IPS-18c (cell line): Measurements from ENCODE around the gene SLC12A2.

ENCODE experiments used
- H3K4me3 ChIP-seq: 2 replicates; pipeline ENCODE4 v1.7.0; 2013; ENCODE audit warnings: low read depth, mild to moderate bottlenecking, low read length, moderate library complexity; ENCODE audit not compliant: insufficient read depth
- H3K9me3 ChIP-seq: one replicate; pipeline ENCODE4 v1.6.1; 2013; ENCODE audit warnings: mild to moderate bottlenecking, low read length, moderate library complexity; ENCODE audit not compliant: control insufficient read depth, insufficient read depth

The SLC12A2 gene

DNA sequence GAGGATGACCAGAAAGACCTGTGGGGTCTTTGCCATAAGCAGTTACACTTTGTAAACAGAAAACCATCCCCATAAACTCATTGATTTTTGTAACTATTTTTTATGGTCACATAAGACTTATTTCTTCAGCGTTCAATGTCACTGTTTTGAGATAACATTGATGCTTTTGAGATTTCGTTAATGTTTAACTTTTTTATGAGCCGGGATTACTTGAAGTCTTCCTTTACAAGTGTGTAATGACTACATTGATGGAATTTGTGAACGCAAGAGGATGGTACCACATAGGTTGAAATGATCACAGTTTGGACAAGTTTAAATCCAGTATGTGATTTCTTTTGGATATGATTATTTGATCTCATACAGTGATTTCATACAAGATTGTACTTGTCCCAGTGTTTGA lies 1.8 kb downstream of the SLC12A2 start:
- H3K4me3 ChIP-seq, result no peak overlapping the region

DNA sequence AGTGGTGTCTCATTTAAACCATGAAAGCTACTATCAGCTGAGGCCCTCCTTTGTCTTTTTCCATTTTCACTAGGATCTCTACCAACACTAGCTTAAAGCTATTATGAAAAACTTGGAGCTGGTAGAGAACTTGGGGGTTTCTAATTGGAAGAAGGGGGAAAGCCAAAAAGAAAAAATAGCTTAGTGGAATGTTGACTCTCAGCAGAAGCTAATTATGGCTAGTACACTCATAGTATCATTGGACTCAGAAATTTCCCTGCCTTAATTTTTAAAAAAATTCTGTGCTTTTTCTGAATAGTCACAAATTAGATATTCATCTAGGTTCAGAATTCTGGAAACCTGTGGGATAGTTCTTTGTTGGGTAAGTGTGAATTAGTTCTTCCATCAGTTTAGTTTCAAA lies 8.0 kb downstream of the SLC12A2 start:
- H3K4me3 ChIP-seq, result no peak overlapping the region
- H3K9me3 ChIP-seq, result no peaks in the 10 kb centered on the region

More for the DNA sequence above, 1.8 kb downstream of the SLC12A2 start:
- H3K9me3 ChIP-seq, result no peaks in the 10 kb centered on the region

DNA sequence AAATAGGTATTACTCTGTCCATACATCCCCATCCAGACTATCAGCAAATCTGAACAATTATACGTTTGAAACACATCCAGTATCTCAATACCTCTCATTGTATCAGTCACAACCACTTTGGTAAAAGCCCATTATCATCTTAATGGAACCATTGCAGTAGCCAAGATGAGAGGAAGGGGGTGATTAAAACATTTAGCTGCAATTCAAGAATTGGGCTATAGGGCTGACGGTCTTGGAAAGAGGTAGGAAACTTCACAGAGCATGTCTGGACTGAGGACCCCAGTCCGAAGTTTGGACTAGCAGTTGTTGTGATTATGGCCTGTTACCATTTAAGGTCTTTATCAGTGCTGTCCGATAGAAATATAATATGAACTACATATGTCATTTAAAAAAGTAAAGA lies 8.6 kb downstream of the SLC12A2 start:
- Histone ChIP-seq H3K9me3 (no peaks in the 10 kb centered on the region), H3K4me3 (no peak overlapping the region)

DNA sequence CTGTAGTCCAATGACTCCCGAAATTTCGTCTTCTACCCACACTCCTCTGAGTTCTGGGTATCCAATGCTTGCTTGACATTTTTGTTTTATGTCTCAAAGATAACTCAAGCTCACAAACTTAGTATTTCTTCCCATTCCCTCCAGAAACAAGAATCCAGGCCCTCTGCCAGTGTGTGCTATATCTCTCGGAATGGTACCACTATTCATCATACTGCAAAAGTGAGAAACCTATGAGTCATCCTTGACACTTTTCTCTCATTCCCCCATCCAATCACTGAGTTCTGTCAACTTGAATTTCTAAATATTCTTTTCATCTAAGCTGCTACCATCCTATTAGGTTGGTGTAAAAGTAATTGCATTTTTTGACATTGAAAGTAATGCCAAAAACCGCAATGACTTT lies 9.8 kb downstream of the SLC12A2 start:
- H3K9me3 ChIP-seq, result no peaks in the 10 kb centered on the region
- H3K4me3 ChIP-seq, result no peak overlapping the region

DNA sequence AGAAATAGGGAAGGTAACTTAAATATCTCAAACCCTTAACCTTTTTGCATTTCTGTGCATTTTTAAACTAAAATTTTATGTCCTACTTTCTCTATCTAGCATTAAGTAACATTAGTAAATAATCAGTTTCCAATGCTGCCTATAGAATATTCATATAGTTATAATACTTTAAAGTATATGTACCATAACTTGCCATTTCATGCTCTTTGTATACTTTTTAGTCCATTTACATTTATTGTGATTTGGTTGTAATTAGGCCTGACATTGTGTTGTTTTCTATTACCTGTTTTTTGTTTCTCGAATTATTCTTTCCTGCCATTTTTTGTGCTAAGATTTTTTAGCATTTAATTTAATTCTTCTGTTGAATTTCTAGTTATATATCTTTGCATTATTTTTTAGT lies 13.7 kb downstream of the SLC12A2 start:
- Histone ChIP-seq H3K4me3 (no peak overlapping the region), H3K9me3 (no peaks in the 10 kb centered on the region)

DNA sequence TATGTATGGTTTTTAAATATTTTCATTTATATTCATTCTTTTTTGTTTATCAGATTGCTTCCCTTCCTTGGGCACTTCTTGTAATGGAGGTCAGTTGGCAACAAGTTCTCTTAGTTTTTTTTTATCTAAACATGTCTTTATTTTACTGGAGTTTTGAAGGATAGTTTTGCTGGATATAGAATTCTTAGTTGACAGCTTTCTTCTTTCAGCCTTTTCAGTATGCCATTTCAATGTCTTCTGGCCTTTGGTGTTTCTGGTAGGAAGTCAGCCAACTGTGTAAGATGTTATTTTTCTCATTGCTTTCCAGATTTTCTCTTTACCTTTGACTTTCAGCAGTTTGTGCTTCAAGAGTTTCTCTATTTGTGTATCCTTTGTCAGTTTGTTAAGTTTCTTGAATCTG lies 14.2 kb downstream of the SLC12A2 start:
- no peaks in the 10 kb centered on the region for H3K9me3 ChIP-seq
- no peak overlapping the region for H3K4me3 ChIP-seq

DNA sequence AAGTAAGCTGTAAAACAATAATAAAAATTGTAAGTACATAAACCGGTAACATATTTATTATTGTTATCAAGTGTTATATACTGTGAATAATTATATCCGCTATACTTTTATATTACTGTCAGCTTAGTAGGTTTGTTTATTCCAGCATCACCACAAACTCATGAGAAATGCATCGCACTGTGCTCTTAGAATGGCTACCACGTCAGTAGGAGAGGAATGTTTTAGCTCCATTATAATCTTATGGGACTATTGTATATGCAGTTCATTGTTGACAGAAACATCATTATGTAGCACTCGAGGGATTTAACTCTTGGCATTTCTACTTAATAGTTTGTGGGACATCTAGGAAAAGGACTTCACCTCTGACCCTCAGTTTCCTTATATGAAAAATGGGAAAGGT lies 16.4 kb downstream of the SLC12A2 start:
- H3K4me3 ChIP-seq, result no peak overlapping the region
- no peaks in the 10 kb centered on the region for H3K9me3 ChIP-seq

DNA sequence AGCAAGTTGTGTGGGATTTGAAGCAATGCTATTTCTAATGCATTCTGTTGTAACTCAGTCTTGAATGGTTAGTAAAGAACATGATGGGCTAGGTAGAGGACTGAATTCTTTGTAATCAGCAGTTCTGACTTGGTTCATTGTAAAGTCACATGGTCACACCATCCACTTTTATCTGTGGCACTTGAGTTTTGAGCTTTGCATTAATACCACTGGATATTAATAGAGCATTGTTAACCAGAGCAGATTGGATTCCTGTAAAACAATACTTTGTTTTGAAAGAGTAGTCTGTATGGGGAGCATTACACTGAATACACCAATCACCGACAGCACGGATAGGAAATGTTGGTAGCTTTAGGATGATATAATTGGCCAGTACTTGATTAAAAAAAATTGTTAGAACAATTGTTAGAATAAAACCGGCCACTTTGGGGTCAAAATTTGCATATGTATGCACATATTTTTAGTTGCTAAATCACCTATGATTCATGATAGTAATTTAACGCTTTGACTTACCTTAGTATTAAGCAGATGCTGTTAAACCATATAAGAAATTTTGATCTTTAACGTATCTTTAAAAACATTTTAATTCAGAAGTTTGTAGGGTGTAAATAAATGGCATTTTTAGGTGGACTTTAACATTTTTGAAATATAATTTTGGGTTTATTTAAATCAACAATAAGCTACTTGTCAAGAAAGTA lies 17.4 kb downstream of the SLC12A2 start:
- Histone ChIP-seq H3K9me3 (no peaks in the 10 kb centered on the region), H3K4me3 (no peak overlapping the region)

DNA sequence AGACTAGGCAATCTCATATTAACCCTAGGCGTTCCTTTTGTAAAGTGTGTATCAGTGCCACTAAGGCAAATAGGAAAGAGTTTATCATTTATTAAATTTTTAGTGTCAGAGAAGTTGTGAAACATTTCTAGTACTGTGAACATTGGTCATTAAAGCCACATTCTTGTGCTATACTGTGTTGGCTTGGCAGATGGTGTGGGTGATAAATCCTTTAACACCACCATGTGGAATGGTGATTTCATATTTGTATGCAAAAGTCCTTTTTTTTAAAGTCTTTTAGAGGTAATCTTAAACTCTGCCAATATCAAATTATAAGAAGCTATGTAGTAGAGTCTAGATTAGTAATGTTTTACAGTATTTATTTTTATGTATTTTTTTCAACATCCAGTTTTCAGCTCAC lies 18.1 kb downstream of the SLC12A2 start:
- no peak overlapping the region for H3K4me3 ChIP-seq
- no peaks in the 10 kb centered on the region for H3K9me3 ChIP-seq

DNA sequence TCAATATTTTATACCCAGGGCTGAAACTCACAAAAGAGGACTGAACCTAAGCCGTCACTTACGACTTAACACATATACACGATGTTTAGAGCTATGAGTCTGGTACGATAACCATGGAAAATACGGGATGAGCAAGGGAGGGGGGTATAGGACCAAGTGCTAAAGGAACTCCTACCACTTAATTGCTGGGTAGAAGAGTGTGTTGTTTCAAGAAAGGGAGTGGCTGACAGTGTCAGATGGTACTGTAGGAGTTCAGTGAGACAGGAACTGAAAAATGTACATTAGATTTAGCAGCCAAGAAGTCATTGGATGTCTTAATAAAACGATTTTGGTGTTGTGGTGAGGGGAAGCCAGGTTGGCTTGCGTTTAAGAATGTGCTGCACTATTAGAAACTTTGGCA lies 21.6 kb downstream of the SLC12A2 start:
- Histone ChIP-seq H3K9me3 (no peaks in the 10 kb centered on the region), H3K4me3 (no peak overlapping the region)

DNA sequence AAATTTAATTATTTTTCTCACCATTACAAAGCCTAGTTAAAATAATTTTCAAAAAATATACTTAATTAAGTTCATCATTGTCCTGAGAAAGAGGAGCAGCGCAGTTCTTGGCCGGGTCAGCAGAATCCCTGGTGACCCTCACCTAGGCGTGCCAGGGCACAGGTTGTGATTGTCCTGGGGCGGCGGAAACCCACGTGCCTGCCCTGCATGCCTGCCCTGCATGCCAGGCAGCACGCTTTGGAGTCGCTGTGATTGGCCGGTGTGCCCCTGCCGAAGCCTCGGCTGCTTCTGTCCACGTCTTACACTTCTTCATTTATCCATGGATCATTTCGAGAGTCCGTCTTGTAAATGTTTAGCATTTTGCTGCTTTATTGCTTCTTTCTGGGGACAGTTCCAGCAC lies 25.6 kb downstream of the SLC12A2 start:
- H3K4me3 ChIP-seq, result no peak overlapping the region
- H3K9me3 ChIP-seq, result no peaks in the 10 kb centered on the region

DNA sequence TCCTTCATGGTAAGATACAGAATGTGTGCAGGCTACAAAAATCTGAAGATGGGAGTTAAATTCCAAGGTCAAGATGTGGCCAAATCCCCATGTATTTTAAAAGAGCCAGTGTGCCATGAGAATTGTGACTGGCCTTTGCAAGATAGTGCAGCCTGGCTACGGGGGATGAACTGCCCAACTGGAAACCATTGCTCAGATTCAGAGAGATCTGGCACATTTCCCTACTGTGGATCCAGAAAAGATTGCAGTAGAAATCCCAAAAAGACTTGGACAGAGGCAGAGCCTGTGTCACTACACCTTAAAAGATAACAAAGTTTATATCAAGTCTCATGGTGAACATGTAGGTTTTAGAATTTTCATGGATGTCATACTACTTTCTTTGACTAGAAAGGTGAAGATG lies 26.2 kb downstream of the SLC12A2 start:
- no peaks in the 10 kb centered on the region for H3K9me3 ChIP-seq
- no peak overlapping the region for H3K4me3 ChIP-seq

DNA sequence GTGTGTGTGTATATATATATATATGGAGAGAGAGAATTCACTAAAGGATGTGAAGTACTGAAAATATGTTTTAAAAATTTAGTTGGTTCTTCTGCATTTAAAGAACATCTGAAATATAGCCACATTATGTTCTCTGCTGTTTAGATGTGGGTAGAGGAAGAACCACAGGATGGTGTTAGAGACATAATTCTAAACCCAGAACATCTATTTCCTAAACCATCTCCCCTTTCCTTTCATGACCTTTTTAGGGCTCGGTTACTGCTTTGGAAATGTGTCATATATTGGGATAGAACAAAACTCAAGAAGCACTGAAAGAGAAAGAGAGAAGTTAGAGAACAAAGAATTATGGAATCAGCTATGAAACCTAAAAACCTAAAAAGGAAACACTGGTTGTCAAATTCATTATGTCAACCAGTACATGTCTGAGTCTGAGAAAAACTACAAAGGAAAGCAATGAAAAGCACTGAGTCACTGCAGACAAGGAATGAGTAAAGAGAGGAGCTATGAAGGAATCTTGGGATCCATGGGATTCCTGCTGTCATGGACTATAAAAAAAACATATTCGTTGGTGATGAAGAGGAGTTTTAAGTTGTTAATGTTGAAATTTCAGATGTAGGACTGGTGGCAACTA lies 28.4 kb downstream of the SLC12A2 start:
- H3K9me3 ChIP-seq, result no peaks in the 10 kb centered on the region
- no peak overlapping the region for H3K4me3 ChIP-seq

DNA sequence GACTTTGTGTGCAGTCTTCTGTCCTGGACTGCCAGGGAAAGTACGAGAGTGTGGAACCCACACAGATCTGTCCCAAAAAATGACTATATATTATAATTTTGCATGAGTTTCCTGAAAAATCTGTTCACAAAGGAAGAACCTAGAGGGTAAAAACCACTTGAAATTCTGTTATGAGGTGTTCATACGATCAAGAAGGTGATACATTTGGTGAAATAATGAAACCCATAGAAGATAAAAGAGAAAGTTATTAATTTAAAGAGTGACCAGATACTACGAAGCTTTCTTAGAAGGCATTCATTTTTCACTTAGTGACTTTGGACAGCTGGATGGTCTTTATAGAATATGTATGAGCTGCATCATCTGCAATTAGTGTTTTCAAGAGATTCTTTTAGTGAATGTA lies 32.9 kb downstream of the SLC12A2 start:
- Histone ChIP-seq H3K4me3 (no peak overlapping the region), H3K9me3 (no peaks in the 10 kb centered on the region)

DNA sequence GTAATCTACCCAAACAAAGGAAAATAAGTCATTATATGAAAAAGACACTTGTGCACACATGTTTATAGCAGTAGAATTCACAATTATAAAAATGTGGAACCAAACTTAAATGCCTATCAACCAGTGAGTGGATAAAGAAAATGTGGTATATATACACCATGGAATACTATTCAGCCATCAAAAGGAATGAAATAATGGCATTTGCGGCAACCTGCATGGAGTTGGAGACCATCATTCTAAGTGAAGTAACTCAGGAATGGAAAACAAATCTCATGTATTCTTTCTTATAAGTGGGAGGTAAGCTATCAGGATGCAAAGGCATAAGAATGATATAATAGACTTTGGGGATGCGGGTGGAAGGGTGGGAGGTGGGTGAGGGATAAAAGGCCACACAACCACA lies 34.6 kb downstream of the SLC12A2 start:
- Histone ChIP-seq H3K4me3 (no peak overlapping the region), H3K9me3 (no peaks in the 10 kb centered on the region)

DNA sequence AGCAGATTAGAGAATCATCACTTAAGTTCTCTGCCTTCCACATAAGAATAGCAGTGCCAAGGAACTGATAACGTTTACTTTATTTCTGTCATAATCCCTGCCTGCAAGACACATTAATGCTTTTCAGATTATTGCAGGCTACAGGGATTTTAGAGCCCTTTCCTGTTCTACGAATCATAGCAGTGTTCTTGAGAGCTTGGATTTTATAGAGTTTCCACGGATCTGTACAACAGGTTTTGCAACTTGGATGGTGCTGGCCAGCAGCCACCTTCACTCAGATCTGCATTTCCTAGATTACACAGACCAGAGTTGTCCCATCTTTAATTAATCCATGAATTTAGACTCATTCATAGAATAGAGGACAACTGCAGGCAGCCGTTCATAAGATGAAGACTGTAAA lies 38.1 kb downstream of the SLC12A2 start:
- Histone ChIP-seq H3K4me3 (no peak overlapping the region), H3K9me3 (no peaks in the 10 kb centered on the region)

DNA sequence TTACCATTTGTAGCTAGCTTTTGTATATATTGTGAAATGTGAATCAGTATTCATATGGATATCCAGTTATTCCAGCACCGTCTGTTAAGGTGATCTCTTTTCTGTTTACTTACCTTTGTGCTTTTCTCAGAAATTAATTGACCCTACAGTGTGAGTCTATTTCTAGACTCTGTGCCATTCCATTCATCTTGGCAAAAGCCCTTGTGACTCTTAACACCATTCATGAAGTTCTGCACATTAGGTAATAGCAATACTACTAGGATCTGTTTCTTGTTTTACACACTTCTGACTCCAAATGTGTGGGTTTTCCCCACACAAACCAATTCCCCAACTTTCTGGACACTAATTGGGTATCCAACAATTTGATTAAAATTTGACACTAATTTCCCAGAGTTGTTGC lies 40.4 kb downstream of the SLC12A2 start:
- H3K9me3 ChIP-seq, result no peaks in the 10 kb centered on the region
- no peak overlapping the region for H3K4me3 ChIP-seq

DNA sequence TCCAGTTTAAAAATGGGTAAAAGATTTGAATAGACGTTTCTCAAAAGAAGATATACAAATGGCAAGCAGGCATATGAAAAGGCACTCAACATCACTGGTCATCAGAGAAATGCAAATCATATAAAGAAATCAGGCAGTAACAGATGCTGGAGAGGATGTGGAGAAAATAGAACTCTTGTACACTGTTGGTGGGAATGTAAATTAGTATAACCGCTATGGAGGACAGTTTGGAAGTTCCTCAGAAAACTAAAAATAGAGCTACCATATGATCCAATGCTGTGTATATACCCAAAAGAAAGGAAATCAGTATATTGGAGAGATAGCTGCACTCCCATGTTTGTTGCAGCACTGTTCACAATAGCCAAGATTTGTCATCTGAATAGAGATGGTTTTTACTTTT lies 42.7 kb downstream of the SLC12A2 start:
- H3K4me3 ChIP-seq, result no peak overlapping the region
- H3K9me3 ChIP-seq, result no peaks in the 10 kb centered on the region

DNA sequence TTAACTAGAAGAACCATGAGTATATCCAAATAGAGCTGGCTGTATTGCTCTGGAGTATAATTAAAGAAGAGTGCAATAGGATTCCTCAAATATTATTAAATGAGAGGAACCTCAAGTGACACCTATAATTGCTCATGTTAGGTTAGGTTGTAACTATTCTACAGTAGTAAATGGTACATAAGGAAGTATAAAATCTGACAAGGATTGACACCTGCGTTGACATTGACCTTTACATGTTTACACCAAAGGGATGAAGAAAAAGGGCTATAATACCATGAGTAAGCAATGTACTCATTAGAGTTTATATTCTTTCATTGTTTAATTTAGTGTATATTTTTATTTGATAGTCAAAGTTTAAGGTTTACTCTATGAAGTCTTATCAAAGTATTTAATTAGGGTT lies 48.9 kb downstream of the SLC12A2 start:
- no peak overlapping the region for H3K4me3 ChIP-seq
- no peaks in the 10 kb centered on the region for H3K9me3 ChIP-seq
